Activated T-cell treated with anti-CD3 and anti-CD28 coated beads, Interleukin-2, amount 50 U/mL, for 48 hours (primary cell): ENCODE measurements around the gene PSG1.
A peak's percentile ranks its signal among the peaks of the same experiment; 100 is the strongest.
"Not testable (repeated sequence)": the region's sequence is repeated elsewhere in the genome, so short reads cannot be mapped to it uniquely, and the experiment has no call there.

Experiments
- DNase-seq, 2 experiments: peaks; one replicate each; pipeline ENCODE4 v3.0.0-alpha.2; 2020

The PSG1 gene

DNA sequence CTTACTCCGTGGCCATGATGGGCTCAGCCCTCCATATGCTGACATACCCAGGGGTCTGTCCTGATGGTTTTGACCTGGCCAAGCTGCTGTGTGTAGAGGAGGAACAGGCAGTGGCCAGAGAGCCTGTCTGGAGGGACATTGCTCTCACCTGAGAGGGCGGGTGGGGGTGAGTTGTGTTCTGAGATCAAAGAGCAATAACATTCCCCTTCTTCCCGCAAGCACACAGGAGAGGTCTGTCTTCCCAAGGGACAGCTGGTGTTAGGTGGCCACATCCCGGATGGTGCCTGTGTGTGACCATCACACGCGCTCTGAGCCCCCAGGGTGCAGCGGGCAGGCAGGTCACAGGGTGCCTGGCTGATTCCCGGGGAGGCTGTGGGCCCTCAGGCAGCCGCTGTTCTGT, 1.1 kb upstream of the PSG1 start:
- not testable (repeated sequence) for DNase-seq

DNA sequence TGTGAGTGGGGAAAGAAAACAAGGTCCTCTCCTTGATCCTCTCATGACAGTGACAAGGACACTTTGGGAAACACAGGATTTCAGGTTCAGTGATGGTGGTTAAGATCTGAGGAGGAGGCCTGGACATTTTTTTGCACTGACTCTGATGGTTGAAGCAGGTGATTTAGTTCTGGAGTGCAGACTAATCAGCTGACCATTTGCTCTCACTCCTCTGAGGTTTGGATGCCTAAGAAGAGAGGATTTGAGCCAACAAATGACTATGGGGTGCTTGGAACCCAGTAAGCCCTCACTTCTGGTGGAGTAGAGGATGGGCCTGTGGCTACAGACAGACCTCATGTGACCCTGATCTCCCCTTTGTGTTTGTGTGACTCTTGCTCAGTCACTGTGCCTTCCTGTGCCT, 2.9 kb downstream of the PSG1 start:
- DNase-seq, result not testable (repeated sequence)

DNA sequence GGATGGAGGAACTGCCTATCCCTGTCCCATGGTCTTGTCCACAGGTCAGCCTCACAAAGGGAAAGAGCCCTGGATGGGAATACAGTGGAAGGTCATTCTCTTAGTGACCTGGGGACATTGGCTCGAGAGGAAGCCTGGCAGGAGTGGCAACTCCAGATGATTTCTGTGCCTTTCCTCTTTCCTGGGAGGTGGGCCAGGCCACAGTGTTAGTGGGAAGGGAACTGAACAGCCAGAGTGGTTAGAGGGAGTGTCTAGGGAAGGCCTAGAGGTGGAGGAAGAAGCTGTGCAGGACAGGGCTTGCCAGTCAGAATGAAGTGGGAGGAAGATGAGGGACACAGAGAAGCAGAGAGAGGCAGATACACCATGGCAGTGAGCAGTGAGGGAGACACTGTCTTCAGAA, 3.6 kb downstream of the PSG1 start:
- DNase-seq, result not testable (repeated sequence)

DNA sequence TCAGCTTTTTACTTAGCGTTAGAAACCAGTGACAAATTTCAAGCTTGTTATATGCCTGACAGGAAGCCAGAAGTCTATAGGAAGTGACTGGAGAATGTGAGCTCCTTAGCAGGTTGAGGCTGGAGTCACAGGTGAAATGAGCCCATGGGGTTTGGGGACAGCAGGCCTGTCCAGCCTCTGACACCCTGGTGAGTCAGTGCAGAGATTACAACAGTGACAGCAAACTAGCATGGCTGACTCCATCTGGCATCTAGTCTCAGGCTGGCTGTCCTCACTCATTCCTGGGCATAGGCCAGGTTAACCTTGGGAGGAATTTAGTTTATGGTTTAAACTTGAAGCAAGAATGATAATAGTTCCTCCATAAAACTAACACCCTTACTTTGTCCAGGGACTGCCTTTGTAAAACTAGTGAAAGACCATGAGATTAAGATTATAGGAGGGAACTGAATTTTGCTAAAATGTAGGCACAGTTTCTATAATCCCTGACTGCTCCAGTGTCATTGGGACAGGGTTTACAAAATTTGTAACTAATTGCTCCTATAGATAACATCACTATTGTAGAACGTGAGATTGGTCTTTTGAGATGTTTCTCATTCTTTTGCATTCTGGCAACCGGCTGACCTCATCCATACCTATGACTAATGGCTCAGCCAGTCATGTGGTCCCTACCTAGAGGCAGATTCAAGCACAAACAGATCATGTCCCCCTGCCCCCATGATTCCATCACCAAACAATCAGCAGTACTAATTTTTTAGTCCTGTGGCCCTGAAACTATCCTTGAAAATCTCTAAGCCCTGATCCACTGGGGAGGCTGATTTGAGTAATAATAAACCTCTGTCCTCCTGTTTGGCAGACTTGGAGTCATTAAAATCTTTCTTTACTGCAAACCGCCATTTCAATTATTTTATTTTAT, 4.4 kb downstream of the PSG1 start:
- DNase-seq, result not testable (repeated sequence)

DNA sequence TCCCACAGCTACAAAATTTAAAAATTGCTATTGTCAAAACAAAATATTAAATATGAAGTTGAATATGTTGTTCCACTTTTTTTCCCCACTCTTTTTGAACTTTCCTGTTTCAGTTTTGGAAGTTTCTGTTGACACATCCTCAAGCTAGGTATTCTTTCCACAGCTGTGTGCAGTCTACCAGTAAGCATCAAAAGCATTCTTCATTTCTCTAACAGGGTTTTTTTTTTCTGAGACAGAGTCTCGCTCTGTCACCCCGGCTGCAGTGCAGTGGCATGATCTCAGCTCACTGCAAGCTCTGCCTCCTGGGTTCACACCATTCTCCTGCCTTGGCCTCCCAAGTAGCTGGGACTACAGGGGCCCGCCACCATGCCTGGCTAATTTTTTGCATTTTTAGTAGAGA, 5.4 kb downstream of the PSG1 start:
- not testable (repeated sequence) for DNase-seq

DNA sequence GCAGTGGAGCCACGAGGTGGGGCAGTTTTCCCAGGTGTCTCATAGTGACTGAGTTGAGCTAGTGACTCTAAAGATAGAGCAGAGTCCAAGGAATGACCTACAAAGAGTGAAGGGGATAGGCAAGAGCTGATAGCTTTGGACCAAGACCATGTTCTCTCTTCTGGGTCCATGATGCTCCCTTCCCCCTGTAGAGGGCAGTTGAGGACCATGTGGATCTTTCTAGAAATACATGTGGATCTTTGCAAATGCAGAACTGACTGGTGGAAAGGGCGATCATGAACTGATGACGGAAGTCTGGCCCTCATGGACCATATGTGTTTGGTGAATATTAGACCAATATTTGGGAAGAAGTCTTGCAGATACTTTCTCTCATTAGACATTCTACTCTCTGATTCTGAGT, 6.9 kb downstream of the PSG1 start:
- no peak for DNase-seq

DNA sequence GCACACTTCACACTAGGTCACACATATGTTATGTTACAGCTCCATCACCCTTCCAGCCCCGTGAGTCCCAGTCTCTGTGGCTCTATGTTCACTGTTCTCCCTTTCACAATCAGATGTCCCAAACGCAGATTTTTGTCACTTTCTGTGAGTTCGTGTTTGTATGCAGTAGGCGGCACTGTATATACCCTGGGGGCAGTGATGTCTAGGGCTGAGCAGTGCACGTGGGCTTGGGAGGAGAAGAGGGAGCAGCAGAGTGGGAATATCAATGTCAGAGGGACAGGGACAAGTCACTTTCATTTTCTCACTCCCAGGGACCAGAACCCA, 22.0 kb downstream of the PSG1 start:
- no peak for DNase-seq

DNA sequence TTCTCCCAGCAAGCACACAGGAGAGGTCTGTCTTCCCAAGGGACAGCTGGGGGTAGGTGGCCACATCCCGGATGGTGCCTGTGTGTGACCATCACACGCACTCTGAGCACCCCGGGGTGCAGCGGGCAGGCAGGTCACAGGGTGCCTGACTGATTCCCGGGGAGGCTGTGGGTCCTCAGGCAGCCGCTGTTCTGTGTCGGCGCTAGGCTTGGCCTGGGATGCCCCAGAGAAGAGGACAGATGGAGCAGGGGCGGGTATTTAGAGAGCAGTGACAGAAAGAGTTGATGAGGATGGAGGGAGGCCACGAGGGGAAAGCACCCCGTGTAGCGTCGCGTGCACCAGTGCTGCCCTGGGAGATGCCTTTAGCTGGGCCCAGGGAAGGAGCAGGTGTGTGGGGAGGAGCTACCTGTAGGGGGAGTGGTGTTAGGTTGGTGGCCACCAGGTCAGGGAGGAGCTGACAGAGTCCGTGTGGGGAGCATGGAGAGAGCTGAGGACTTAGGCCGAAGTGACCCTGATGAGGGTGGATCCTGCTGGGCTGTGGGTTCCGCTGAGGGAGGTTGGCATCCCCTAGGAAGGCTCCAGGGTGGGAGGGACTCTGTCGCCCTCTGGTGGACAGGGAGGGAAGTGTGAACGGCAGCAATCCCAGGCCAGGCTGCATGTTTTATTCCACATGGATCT, 22.5 kb downstream of the PSG1 start:
- DNase-seq, result peak; percentile 31 to 39

DNA sequence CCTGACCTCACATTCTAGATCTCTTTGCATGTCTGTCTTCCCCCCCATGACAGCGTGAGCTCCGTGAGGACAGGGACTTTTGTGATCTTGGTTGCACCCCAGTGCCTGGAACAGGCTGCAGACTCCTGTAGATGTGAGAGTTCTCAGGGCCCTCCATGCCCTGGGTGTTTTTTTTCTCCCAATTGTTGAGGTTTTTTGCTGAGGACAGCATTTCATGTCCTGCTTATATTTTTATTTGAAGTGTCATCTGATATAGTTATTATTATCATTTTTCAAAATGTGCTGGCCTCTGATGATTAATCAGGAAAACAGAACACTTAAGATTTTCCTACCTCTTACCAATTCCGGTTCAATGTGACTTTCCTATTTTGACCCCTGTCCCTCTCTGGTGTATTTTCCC, 24.8 kb downstream of the PSG1 start:
- not testable (repeated sequence) for DNase-seq

DNA sequence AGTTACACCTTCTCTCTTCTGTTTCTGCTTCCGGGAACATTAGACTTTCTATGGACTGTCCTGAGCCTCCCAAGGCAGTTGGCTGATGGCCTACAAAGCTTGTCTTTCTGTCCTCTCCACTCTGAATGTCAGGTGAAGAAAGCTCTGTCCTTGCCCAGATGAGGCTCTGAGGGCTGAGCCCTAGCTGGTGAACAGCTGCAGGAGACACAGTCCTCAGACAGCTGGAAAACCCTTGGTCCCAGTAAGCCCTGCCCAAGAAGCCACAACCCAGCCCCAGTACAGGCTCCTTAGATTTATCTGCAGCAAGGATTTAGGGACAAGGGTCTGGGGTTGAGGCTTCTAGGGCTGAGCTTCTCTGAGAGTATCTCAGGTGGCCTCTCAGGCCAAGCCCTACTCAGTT, 26.3 kb downstream of the PSG1 start:
- DNase-seq, result not testable (repeated sequence)

DNA sequence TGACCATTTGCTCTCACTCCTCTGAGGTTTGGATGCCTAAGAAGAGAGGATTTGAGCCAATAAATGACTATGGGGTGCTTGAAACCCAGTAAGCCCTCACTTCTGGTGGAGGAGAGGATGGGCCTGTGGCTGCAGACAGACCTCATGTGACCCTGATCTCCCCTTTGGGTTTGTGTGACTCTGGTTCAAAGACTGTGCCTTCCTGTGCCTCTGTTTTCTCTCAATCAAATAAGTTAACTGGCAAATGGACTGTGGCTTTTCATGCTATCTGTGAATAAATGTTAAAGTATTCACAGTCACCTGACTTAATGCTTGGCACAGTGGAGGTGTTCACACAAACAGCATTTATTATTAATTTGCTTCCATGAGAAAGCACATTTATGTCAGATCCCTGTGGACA, 26.7 kb downstream of the PSG1 start:
- DNase-seq, result not testable (repeated sequence)

DNA sequence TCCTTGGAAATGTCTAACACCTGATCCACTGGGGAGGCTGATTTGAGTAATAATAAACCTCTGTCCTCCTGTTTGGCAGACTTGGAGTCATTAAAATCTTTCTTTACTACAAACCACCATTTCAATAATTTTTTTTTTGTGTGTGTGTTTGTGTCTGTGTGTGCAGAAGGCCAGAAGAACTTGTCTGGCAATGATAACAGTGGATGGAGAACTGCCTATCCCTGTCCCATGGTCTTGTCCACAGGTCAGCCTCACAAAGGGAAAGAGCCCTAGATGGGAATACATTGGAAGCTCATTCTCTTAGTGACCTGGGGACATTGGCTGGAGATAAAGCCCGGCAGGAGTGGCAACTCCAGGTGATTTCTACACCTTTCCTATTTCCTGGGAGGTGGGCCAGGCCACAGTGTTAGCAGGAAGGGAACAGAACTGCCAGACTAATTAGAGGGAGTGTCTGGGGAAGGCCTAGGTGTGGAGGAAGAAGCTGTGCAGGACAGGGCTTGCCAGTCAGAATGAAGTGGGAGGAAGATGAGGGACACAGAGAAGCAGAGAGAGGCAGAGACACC, 27.7 kb downstream of the PSG1 start:
- not testable (repeated sequence) for DNase-seq

DNA sequence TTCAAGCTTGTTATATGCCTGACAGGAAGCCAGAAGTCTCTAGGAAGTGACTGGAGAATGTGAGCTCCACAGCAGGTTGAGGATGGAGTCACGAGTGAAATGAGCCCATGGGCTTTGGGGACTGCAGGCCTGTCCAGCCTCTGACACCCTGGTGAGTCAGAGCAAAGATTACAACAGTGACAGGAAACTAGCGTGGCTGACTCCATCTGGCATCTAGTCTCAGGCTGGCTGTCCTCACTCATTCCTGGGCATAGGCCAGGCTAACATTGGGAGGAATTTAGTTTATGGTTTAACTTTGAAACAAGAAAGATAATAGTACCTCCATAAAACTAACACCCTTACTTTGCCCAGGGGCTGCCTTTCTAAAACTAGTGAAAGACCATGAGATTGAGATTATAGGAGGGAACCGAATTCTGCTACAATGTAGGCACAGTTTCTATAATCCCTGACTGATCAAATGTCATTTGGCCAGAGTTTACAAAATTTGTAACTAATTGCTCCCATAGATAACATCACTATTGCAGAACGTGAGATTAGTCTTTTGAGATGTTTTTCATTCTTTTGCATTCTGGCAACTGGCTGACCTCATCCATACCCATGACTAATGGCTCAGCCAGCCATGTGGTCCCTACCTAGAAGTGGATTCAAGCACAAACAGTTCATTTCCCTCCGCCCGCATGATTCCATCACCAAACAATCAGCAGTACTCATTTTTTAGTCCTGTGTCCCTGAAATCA, 28.4 kb downstream of the PSG1 start:
- DNase-seq, result no peak

DNA sequence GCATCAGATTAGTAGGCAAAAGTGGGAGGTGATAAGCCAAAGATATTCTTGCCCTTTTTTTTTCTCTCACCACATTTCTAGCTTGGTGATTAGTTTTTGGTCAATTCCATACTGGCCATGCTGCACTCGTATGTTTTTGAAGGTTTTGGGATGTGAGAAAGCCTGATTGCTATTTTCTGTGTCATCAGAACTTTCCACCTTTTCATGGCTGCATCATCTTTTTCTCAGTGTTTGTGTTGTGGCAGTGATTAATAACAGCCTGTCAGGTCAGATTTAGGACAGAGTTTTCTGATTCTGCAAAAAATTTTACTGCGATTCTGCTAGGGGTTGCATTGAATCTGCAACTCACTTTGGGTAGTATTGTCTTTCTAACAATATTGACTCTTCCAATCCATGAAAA, 32.9 kb downstream of the PSG1 start:
- DNase-seq, result no peak

DNA sequence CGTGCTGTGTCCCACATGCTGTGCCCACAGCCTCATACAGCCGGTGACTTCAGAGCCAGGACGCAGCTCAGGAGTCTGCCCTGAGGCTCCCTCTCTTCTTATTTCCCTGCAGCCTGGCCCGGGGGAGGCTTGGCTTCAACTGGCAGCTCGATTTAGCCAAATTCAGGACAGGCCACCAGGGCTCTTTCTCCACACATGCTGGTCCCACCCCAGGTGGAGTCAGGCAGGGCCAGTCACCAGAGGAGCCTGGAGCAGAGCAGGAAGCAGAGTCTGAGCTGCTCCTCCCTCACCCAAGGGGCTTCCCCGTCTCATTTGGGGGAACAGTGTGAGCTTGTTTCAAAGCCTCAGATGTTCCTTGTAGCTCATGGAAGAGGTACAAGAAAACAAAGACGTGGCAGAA, 35.9 kb downstream of the PSG1 start:
- not testable (repeated sequence) for DNase-seq

DNA sequence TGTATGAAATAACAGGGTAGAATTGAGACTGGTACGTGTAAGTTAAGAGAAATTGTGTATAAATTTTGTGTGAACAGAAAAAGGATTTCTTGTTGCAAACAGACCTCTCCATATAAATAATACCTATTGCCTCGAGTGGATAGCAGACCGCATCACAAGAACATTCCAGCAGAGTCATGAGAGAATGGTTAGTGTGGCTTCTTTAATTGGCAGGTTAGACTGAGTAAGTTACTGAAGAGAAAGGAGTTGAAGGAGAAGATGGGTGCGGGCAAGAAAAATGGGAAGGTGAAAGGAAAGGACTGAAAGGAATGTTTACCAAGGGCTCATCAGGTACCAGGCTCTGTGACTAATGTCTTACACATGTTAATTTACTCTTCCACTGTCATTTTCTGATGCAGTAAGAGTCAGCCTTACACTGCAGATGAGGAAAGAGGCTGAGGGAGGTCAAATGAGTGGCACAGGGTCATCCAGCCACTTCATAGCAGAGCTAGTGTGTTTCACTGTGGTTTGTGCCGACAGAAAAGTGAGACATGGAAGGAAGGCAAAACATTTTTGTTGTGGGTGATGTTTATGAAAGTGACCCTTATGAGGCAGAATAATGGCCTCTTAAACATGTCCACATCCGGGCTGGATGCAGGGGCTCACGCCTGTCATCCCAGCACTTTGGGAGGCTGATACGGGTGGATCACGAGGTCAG, 46.6 kb downstream of the PSG1 start:
- not testable (repeated sequence) for DNase-seq

DNA sequence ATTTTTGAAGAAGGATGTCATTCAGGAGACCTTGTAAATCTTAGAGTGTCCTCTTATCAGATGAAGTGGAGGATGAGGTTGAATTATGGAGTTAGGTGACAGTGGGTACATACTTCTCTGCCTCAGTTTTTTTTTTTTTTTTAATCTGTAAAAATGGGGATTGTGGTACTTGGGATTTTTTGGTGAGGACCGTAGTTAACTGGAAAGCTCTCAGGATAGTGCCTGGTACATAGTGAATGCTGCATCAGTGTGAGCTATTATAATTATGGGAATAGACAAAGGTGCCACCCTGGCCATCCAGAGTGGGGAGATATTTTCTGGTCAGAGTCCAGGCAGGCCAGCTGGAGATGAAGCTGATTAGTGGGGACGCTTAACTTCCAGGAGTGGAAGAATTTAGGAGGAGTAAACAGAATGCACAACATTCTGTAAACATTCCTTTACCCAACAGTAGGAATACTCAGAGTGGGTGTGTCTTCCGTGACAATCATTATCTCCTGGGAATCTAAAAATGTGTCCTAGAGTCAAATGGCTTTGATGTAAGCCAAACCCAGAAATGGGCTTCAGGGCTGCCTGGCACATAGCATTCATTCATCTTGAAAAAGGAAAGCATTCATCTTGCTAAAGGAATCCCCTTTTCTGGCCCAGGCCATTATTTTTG, 47.4 kb downstream of the PSG1 start:
- not testable (repeated sequence) for DNase-seq

DNA sequence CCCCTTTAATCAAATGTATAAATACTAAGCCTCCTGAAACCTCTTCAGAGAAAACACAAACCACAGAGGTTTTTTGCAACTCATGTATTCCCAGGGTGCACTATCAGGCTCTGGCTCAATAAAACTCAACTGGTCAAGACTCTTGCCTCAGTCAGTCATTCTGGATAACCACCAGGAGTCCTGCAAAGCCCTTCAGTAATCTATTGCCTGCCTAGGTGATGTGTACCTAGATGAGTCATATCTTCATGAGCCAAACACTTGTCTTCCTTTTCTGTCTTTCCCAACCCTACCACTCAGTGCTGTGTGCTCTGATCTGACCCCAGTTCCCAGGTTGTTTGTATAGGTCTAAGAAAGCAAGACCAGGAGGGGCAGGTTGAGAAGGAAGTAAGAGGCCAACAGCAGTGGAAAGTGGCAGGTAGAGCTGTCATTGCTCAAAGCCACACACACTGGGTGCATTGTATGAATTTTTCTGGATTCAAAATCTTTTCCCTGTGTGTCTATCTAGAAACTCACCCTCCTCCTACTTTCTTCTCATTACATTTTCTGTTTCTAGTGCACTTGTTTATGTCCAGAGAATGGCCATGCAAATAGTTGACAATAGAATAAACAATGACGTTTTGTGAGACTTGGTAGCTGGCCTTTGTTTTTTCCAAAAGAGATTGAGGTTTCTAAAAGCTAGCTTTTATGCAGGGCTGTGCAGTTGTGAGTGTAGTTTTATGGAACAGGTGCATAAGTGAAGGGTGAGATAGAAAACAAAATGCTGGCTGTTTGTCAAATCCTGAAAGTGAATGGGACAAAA, 48.1 kb downstream of the PSG1 start:
- DNase-seq, result no peak

DNA sequence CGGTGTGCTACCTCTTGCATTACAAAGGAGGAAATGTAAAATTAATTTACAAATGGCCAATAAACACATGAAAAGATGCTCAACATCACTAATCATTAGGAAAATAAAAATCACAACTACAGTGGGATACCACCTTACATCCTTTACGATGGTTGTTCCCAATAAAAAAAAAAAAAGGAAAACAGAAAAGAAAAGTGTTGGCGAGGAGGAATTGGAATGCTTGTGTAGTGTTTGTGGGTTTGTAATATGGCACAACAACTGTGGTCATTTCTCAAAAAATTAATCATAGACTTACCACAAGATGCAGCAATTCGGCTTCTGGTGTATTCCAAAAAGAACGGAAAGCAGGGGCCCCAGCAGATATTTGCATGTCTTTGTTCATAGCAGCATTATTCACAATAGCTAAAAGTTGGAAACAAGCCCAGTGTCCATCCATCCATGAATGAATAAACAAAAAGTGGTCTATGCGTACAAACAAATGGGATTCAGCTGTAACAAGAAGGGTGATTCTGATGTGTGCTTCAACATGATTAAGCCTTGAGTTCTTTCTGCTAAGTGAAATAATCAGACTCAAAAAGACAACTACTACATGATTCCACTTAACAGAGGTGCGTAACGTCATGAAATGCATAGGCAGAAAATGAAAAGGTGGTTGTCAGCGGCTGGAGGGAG, 58.1 kb downstream of the PSG1 start:
- not testable (repeated sequence) for DNase-seq

DNA sequence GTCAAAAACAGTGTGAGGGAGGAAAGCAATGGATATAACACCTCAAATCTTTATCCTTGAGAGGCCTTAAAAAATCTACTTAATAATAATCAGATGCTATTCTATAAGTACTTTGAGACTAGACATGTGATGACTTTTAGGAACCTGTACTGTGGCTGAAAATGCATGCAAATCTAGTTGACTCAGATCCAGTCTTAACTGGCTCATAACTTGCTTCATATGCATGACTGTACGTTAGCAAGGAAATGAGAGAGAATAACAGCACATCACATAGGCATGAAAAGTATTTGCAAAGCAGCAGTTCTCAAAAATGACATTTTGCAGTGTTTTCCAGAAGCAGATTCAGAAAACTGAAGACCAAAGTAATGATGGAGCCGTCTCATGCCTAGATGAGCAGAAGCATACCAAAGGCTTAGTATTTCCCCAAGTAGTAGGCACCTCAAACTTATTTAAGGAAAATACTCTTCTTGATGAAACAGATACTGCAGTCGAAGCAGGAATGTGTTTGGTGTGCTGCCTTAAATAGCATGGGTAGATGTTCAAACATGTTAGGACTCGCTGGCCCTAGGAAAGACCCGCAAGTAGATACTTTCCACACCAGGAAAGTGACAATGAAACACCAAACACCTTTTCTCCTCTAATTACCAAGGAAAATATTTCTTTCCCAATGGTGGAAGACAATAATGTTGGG, 59.4 kb downstream of the PSG1 start:
- not testable (repeated sequence) for DNase-seq
